ENCODE measurements around the gene CNOT1. TPM values are rescaled to one million over a fixed set of nuclear protein-coding genes. Genes with fewer than 3 reads are reported as not detected.

CNOT1 gene
- total RNA-seq, 1 experiment from 2014 or later = 299 TPM

- no peaks in the 10 kb centered on the region for H3K4me1 ChIP-seq (ENCODE audit: low read length)
- no peaks in the 10 kb centered on the region for H3K9me2 ChIP-seq (replicated peaks; ENCODE audit: insufficient read depth, low read length)
- DNase-seq = no peak
- H3K79me2 ChIP-seq (ENCODE audit: low read length) = peaks cover 81% of the 10 kb centered on the region
- no peak overlapping the region for H2AFZ ChIP-seq (ENCODE audit: low read length)
- H3K4me3 ChIP-seq (ENCODE audit: low read length) = no peak overlapping the region
- H3K36me3 ChIP-seq (ENCODE audit: insufficient read depth, low read length) = peaks cover 72% of the 10 kb centered on the region
- no peaks in the 10 kb centered on the region for H3K27me3 ChIP-seq (ENCODE audit: low read length)
- H4K20me1 ChIP-seq (ENCODE audit: insufficient read depth, low read depth, low read length) = peaks cover 11% of the 10 kb centered on the region
- no peak overlapping the region for H3K9ac ChIP-seq (ENCODE audit: low read length)
- H3K9me3 ChIP-seq (ENCODE audit: low read length) = no peaks in the 10 kb centered on the region
- H3K27ac ChIP-seq (ENCODE audit: low read length) = no peak overlapping the region
- no peak overlapping the region for H3K4me2 ChIP-seq (ENCODE audit: low read depth, low read length, poor library complexity, severe bottlenecking)
Observed at GRCh38 chr16:58563235-58563634, 66.4 kb downstream of the CNOT1 start.

- Histone ChIP-seq H3K4me2 (ENCODE audit: low read depth, low read length, poor library complexity, severe bottlenecking) (no peak overlapping the region), H4K20me1 (ENCODE audit: insufficient read depth, low read depth, low read length) (peaks cover 6% of the 10 kb centered on the region; the same call in 1 of the 2 replicates)
Observed at GRCh38 chr16:58556678-58557077, 72.9 kb downstream of the CNOT1 start.

GRCh38 chr16:58551496-58551895, 78.1 kb downstream of the CNOT1 start:
- Histone ChIP-seq H3K9me2 (replicated peaks; ENCODE audit: insufficient read depth, low read length) (no peaks in the 10 kb centered on the region), H3K27me3 (ENCODE audit: low read length) (no peaks in the 10 kb centered on the region), H3K9ac (ENCODE audit: low read length) (no peak overlapping the region), H3K79me2 (ENCODE audit: low read length) (peaks cover 41% of the 10 kb centered on the region), H3K36me3 (ENCODE audit: insufficient read depth, low read length) (peaks cover 85% of the 10 kb centered on the region), H4K20me1 (ENCODE audit: insufficient read depth, low read depth, low read length) (no peaks in the 10 kb centered on the region), H3K9me3 (ENCODE audit: low read length) (no peaks in the 10 kb centered on the region), H3K4me2 (ENCODE audit: low read depth, low read length, poor library complexity, severe bottlenecking) (no peak overlapping the region), H3K4me3 (ENCODE audit: low read length) (no peak overlapping the region), H2AFZ (ENCODE audit: low read length) (no peak overlapping the region), H3K4me1 (ENCODE audit: low read length) (no peaks in the 10 kb centered on the region), H3K27ac (ENCODE audit: low read length) (no peak overlapping the region)
- no peak for DNase-seq

More at GRCh38 chr16:58556678-58557077, 72.9 kb downstream of the CNOT1 start:
- H3K27ac ChIP-seq (ENCODE audit: low read length) = no peak overlapping the region
- no peak overlapping the region for H3K9ac ChIP-seq (ENCODE audit: low read length)
- peaks cover 79% of the 10 kb centered on the region for H3K36me3 ChIP-seq (ENCODE audit: insufficient read depth, low read length)
- H2AFZ ChIP-seq (ENCODE audit: low read length) = no peak overlapping the region
- no peaks in the 10 kb centered on the region for H3K4me1 ChIP-seq (ENCODE audit: low read length)
- no peaks in the 10 kb centered on the region for H3K9me2 ChIP-seq (replicated peaks; ENCODE audit: insufficient read depth, low read length)
- DNase-seq = no peak
- H3K4me3 ChIP-seq (ENCODE audit: low read length) = no peak overlapping the region
- H3K9me3 ChIP-seq (ENCODE audit: low read length) = no peaks in the 10 kb centered on the region
- no peaks in the 10 kb centered on the region for H3K27me3 ChIP-seq (ENCODE audit: low read length)
- peaks cover 51% of the 10 kb centered on the region for H3K79me2 ChIP-seq (ENCODE audit: low read length)

GRCh38 chr16:58548378-58548777, 81.2 kb downstream of the CNOT1 start:
- no peak overlapping the region for H3K27ac ChIP-seq (ENCODE audit: low read length)
- no peak for DNase-seq

GRCh38 chr16:58543685-58544084, 85.9 kb downstream of the CNOT1 start:
- Histone ChIP-seq H3K4me1 (ENCODE audit: low read length) (no peaks in the 10 kb centered on the region), H3K27me3 (ENCODE audit: low read length) (no peaks in the 10 kb centered on the region), H3K27ac (ENCODE audit: low read length) (no peak overlapping the region), H3K4me3 (ENCODE audit: low read length) (no peak overlapping the region), H2AFZ (ENCODE audit: low read length) (no peak overlapping the region), H3K79me2 (ENCODE audit: low read length) (peaks cover 42% of the 10 kb centered on the region), H3K36me3 (ENCODE audit: insufficient read depth, low read length) (peaks cover 94% of the 10 kb centered on the region), H3K9ac (ENCODE audit: low read length) (no peak overlapping the region), H3K9me3 (ENCODE audit: low read length) (no peaks in the 10 kb centered on the region), H4K20me1 (ENCODE audit: insufficient read depth, low read depth, low read length) (0 out of 2 replicates have a peak, but pooled peaks cover 3% of the 10 kb centered on the region), H3K9me2 (replicated peaks; ENCODE audit: insufficient read depth, low read length) (no peaks in the 10 kb centered on the region), H3K4me2 (ENCODE audit: low read depth, low read length, poor library complexity, severe bottlenecking) (no peak overlapping the region)
- no peak for DNase-seq

More at GRCh38 chr16:58548378-58548777, 81.2 kb downstream of the CNOT1 start:
- Histone ChIP-seq H3K79me2 (ENCODE audit: low read length) (peaks cover 40% of the 10 kb centered on the region), H3K9me3 (ENCODE audit: low read length) (no peaks in the 10 kb centered on the region), H3K4me1 (ENCODE audit: low read length) (no peaks in the 10 kb centered on the region), H3K9ac (ENCODE audit: low read length) (no peak overlapping the region), H3K36me3 (ENCODE audit: insufficient read depth, low read length) (peaks cover 93% of the 10 kb centered on the region), H3K4me3 (ENCODE audit: low read length) (no peak overlapping the region), H2AFZ (ENCODE audit: low read length) (no peak overlapping the region), H3K27me3 (ENCODE audit: low read length) (no peaks in the 10 kb centered on the region), H4K20me1 (ENCODE audit: insufficient read depth, low read depth, low read length) (no peaks in the 10 kb centered on the region), H3K4me2 (ENCODE audit: low read depth, low read length, poor library complexity, severe bottlenecking) (no peak overlapping the region), H3K9me2 (replicated peaks; ENCODE audit: insufficient read depth, low read length) (no peaks in the 10 kb centered on the region)

GRCh38 chr16:58542291-58542690, 87.3 kb downstream of the CNOT1 start:
- Histone ChIP-seq H3K9ac (ENCODE audit: low read length) (no peak overlapping the region), H3K4me2 (ENCODE audit: low read depth, low read length, poor library complexity, severe bottlenecking) (no peak overlapping the region), H3K27ac (ENCODE audit: low read length) (no peak overlapping the region), H3K79me2 (ENCODE audit: low read length) (peaks cover 33% of the 10 kb centered on the region), H3K9me2 (replicated peaks; ENCODE audit: insufficient read depth, low read length) (no peaks in the 10 kb centered on the region), H3K27me3 (ENCODE audit: low read length) (no peaks in the 10 kb centered on the region), H3K4me3 (ENCODE audit: low read length) (no peak overlapping the region), H4K20me1 (ENCODE audit: insufficient read depth, low read depth, low read length) (0 out of 2 replicates have a peak, but pooled peaks cover 3% of the 10 kb centered on the region), H3K36me3 (ENCODE audit: insufficient read depth, low read length) (peaks cover 94% of the 10 kb centered on the region), H3K4me1 (ENCODE audit: low read length) (no peaks in the 10 kb centered on the region), H3K9me3 (ENCODE audit: low read length) (no peaks in the 10 kb centered on the region), H2AFZ (ENCODE audit: low read length) (no peak overlapping the region)
- DNase-seq = no peak

GRCh38 chr16:58541711-58542110, 87.9 kb downstream of the CNOT1 start:
- no peak overlapping the region for H3K27ac ChIP-seq (ENCODE audit: low read length)
- H2AFZ ChIP-seq (ENCODE audit: low read length) = no peak overlapping the region
- no peak overlapping the region for H3K9ac ChIP-seq (ENCODE audit: low read length)
- H3K9me2 ChIP-seq (replicated peaks; ENCODE audit: insufficient read depth, low read length) = no peaks in the 10 kb centered on the region
- H3K9me3 ChIP-seq (ENCODE audit: low read length) = no peaks in the 10 kb centered on the region
- DNase-seq = no peak
- H3K4me2 ChIP-seq (ENCODE audit: low read depth, low read length, poor library complexity, severe bottlenecking) = no peak overlapping the region
- peaks cover 33% of the 10 kb centered on the region for H3K79me2 ChIP-seq (ENCODE audit: low read length)
- H3K36me3 ChIP-seq (ENCODE audit: insufficient read depth, low read length) = peaks cover 94% of the 10 kb centered on the region
- H3K4me1 ChIP-seq (ENCODE audit: low read length) = no peaks in the 10 kb centered on the region
- no peaks in the 10 kb centered on the region for H3K27me3 ChIP-seq (ENCODE audit: low read length)
- no peak overlapping the region for H3K4me3 ChIP-seq (ENCODE audit: low read length)
- H4K20me1 ChIP-seq (ENCODE audit: insufficient read depth, low read depth, low read length) = 0 out of 2 replicates have a peak, but pooled peaks cover 3% of the 10 kb centered on the region

- H4K20me1 ChIP-seq (ENCODE audit: insufficient read depth, low read depth, low read length) = 0 out of 2 replicates have a peak, but pooled peaks cover 3% of the 10 kb centered on the region
- H3K4me1 ChIP-seq (ENCODE audit: low read length) = no peaks in the 10 kb centered on the region
- H3K27ac ChIP-seq (ENCODE audit: low read length) = no peak overlapping the region
- no peaks in the 10 kb centered on the region for H3K9me2 ChIP-seq (replicated peaks; ENCODE audit: insufficient read depth, low read length)
- H3K36me3 ChIP-seq (ENCODE audit: insufficient read depth, low read length) = peaks cover 89% of the 10 kb centered on the region
- no peaks in the 10 kb centered on the region for H3K9me3 ChIP-seq (ENCODE audit: low read length)
- no peak overlapping the region for H3K4me3 ChIP-seq (ENCODE audit: low read length)
- no peaks in the 10 kb centered on the region for H3K27me3 ChIP-seq (ENCODE audit: low read length)
- no peak overlapping the region for H3K4me2 ChIP-seq (ENCODE audit: low read depth, low read length, poor library complexity, severe bottlenecking)
- H3K9ac ChIP-seq (ENCODE audit: low read length) = no peak overlapping the region
- no peak for DNase-seq
- H2AFZ ChIP-seq (ENCODE audit: low read length) = no peak overlapping the region
- peaks cover 41% of the 10 kb centered on the region for H3K79me2 ChIP-seq (ENCODE audit: low read length)
Observed at GRCh38 chr16:58537124-58537906, 92.3 kb downstream of the CNOT1 start.

Data from Karpas-422 (cell line).